Right cardiac atrium (tissue), 5 donors: ENCODE results near the gene NIPAL4. TPM values are rescaled to one million over a fixed set of nuclear protein-coding genes. Genes with fewer than 3 reads are reported as not detected.
A peak's percentile ranks its signal among the peaks of the same experiment; 100 is the strongest.
"Not testable (repeated sequence)": the region's sequence is repeated elsewhere in the genome, so short reads cannot be mapped to it uniquely, and the experiment has no call there.

Experiments
- ATAC-seq, 2 donors: fragments of 200-7000 bp; cut with Tn5 transposase; one replicate each; pipeline versions ENCODE4 v1.8.0 to v1.9.1; 2020; ENCODE audit warnings: moderate library complexity in 2 of 2, mild to moderate bottlenecking in 1 of 2
- DNase-seq, 3 donors: peaks; one replicate each; pipeline ENCODE4 v3.0.0-alpha.2; 2020
- H3K27ac ChIP-seq: one replicate; pipeline ENCODE4 v1.5.1; 2013; ENCODE audit warnings: mild to moderate bottlenecking, low read length, control low read depth, moderate library complexity
- H3K27me3 ChIP-seq: one replicate; pipeline ENCODE4 v1.6.1; 2013; ENCODE audit not compliant: control insufficient read depth, insufficient read depth
- H3K4me1 ChIP-seq: one replicate; pipeline ENCODE4 v1.6.1; 2013; ENCODE audit warnings: low read length; ENCODE audit not compliant: control insufficient read depth, insufficient read depth
- H3K4me3 ChIP-seq: one replicate; pipeline ENCODE4 v1.5.1; 2013; ENCODE audit warnings: low read length, control low read depth
- H3K9me3 ChIP-seq: one replicate; pipeline ENCODE4 v1.6.1; 2013; ENCODE audit warnings: low read length; ENCODE audit not compliant: control insufficient read depth
- whole genome bisulfite sequencing: extraction: QIAGEN DNeasy Blood & Tissue Kit; methylation state at CpG from one replicate; pipeline ENCODE4 v1.1.7; 2013; 5-methylcytosine and 5-hydroxymethylcytosine counted together
- intact Hi-C, 4 donors: fragments of 100-400 bp; cut with DNase I; formaldehyde crosslinking; loops; one replicate each; pipeline versions ENCODE4 v1.11.0 to v1.14.0; 2022 to 2023
- polyA plus RNA-seq: library from polyadenylated mRNA; stranded (reverse); fragments of 200-250 nt; gene quantifications from one replicate; pipeline ENCODE4 v1.2.3, GENCODE V29; 2013
- total RNA-seq, 4 donors: library from RNA; stranded (reverse); fragmentation: NEBNext Ultra II Directional; extraction: Animal tissue kit (Norgen Biotek cat#: 25700); gene quantifications; one replicate each; pipeline ENCODE4 v1.2.1, GENCODE V29; 2021
- donor health status: healthy with polysubstance abuse.
- donor health status: DM: no; HTN: yes; CAD: no.
- donor health status: DM: no; HTN: no; CAD: no.
- donor health status: DM: no; HTN: yes; CAD: no; lungs with severe emphysema.
- donor health status: DM: yes; HTN: yes; CAD: no.

The NIPAL4 gene
- total and polyA plus RNA-seq, 5 donors, result 0.16 to 1.0 (median 0.24) TPM

GRCh38 chr5:157476702-157477408 is 16.8 kb downstream of the NIPAL4 start:
- Histone ChIP-seq H3K4me3 (no peak overlapping the region), H3K27ac (no peak overlapping the region), H3K4me1 (peaks cover 7% of the 10 kb centered on the region), H3K27me3 (no peaks in the 10 kb centered on the region), H3K9me3 (no peaks in the 10 kb centered on the region)
- DNase-seq, result no peak
- intact Hi-C loops, result loop anchor here (10.0 kb wide), 3 partner anchors 112 to 152 kb away; no protein-coding TSS in a partner anchor
- ATAC-seq, result peak; percentile 25 to 60
- 61% methylated on average over 7 of the region's 7 CpGs for WGBS

- no peaks in the 10 kb centered on the region for H3K9me3 ChIP-seq
- intact Hi-C loops, result loop anchor here (10.0 kb wide), 3 partner anchors 113 to 153 kb away; no protein-coding TSS in a partner anchor
- 44% methylated on average over 5 of the region's 5 CpGs for WGBS
- H3K4me1 ChIP-seq, result peaks cover 7% of the 10 kb centered on the region
- no peaks in the 10 kb centered on the region for H3K27me3 ChIP-seq
- DNase-seq (no peak), ATAC-seq (no peak)
- H3K27ac ChIP-seq, result no peak overlapping the region
- H3K4me3 ChIP-seq, result no peak overlapping the region
Measured at GRCh38 chr5:157477814-157478494, 17.9 kb downstream of the NIPAL4 start.

GRCh38 chr5:157478726-157479125 is 18.7 kb downstream of the NIPAL4 start:
- H3K9me3 ChIP-seq, result no peaks in the 10 kb centered on the region
- DNase-seq (no peak), ATAC-seq (no peak)
- intact Hi-C loops, result loop anchor here (10.0 kb wide), 3 partner anchors 114 to 154 kb away; no protein-coding TSS in a partner anchor
- H3K4me3 ChIP-seq, result no peak overlapping the region
- H3K27me3 ChIP-seq, result no peaks in the 10 kb centered on the region
- WGBS, result 90% methylated on average over 2 of the region's 2 CpGs
- no peak overlapping the region for H3K27ac ChIP-seq
- H3K4me1 ChIP-seq, result peaks cover 4% of the 10 kb centered on the region

GRCh38 chr5:157479166-157479565 is 19.2 kb downstream of the NIPAL4 start:
- DNase-seq (no peak), ATAC-seq (peak in 1 of 2 donors; percentile 21)
- H3K9me3 ChIP-seq, result no peaks in the 10 kb centered on the region
- H3K27ac ChIP-seq, result no peak overlapping the region
- intact Hi-C loops, result loop anchor here (10.0 kb wide), 3 partner anchors 114 to 154 kb away; no protein-coding TSS in a partner anchor
- WGBS, result 90% methylated on average over 4 of the region's 4 CpGs
- H3K4me1 ChIP-seq, result peaks cover 1% of the 10 kb centered on the region
- no peak overlapping the region for H3K4me3 ChIP-seq
- H3K27me3 ChIP-seq, result no peaks in the 10 kb centered on the region

- Histone ChIP-seq H3K4me1 (peaks cover 8% of the 10 kb centered on the region), H3K4me3 (no peak overlapping the region)
Measured at GRCh38 chr5:157479612-157480510, 19.8 kb downstream of the NIPAL4 start.

GRCh38 chr5:157481265-157481664 is 21.3 kb downstream of the NIPAL4 start:
- intact Hi-C loops, result no loop called here
- WGBS, result 81% methylated on average over 4 of the region's 4 CpGs
- Histone ChIP-seq H3K9me3 (no peaks in the 10 kb centered on the region), H3K27me3 (no peaks in the 10 kb centered on the region), H3K4me3 (no peak overlapping the region), H3K4me1 (peaks cover 14% of the 10 kb centered on the region), H3K27ac (no peak overlapping the region)
- ATAC-seq (no peak), DNase-seq (no peak)

More at GRCh38 chr5:157479612-157480510, 19.8 kb downstream of the NIPAL4 start:
- H3K27ac ChIP-seq, result no peak overlapping the region
- DNase-seq, result peak in 1 of 3 donors; percentile 53
- peak in 1 of 2 donors; percentile 38 for ATAC-seq
- no peaks in the 10 kb centered on the region for H3K27me3 ChIP-seq
- WGBS, result 73% methylated on average over 15 of the region's 15 CpGs
- intact Hi-C loops, result loop anchor here (10.0 kb wide), 3 partner anchors 115 to 155 kb away; no protein-coding TSS in a partner anchor
- no peaks in the 10 kb centered on the region for H3K9me3 ChIP-seq

- ATAC-seq, result no peak
- no peaks in the 10 kb centered on the region for H3K9me3 ChIP-seq
- intact Hi-C loops, result no loop called here
- H3K4me3 ChIP-seq, result no peak overlapping the region
- H3K27ac ChIP-seq, result no peak overlapping the region
- DNase-seq, result no peak
- peaks cover 14% of the 10 kb centered on the region for H3K4me1 ChIP-seq
- no peaks in the 10 kb centered on the region for H3K27me3 ChIP-seq
- 96% methylated on average over 7 of the region's 7 CpGs for WGBS
Measured at GRCh38 chr5:157481666-157482065, 21.7 kb downstream of the NIPAL4 start.

GRCh38 chr5:157482702-157483101 is 22.7 kb downstream of the NIPAL4 start:
- ATAC-seq, H3K27me3 ChIP-seq, intact Hi-C loops, DNase-seq, H3K27ac ChIP-seq, H3K4me3 ChIP-seq, H3K9me3 ChIP-seq: not testable (repeated sequence)
- H3K4me1 ChIP-seq, result peaks cover 14% of the 10 kb centered on the region
- WGBS, result 97% methylated on average over 2 of the region's 2 CpGs

- no peak overlapping the region for H3K27ac ChIP-seq
Measured at GRCh38 chr5:157484768-157485167, 24.8 kb downstream of the NIPAL4 start.

GRCh38 chr5:157485340-157485739 is 25.3 kb downstream of the NIPAL4 start:
- H3K4me1 ChIP-seq, result peaks cover 14% of the 10 kb centered on the region
- no peak overlapping the region for H3K4me3 ChIP-seq
- H3K27me3 ChIP-seq, result no peaks in the 10 kb centered on the region
- DNase-seq (no peak), ATAC-seq (no peak)
- intact Hi-C loops, result no loop called here
- no peak overlapping the region for H3K27ac ChIP-seq
- H3K9me3 ChIP-seq, result no peaks in the 10 kb centered on the region
- WGBS, result 80% methylated on average over 2 of the region's 2 CpGs

More at GRCh38 chr5:157484768-157485167, 24.8 kb downstream of the NIPAL4 start:
- ATAC-seq (peak; percentile 62 to 73), DNase-seq (peak; percentile 66 to 85 (median 73))
- 43% methylated on average over 5 of the region's 5 CpGs for WGBS
- no peak overlapping the region for H3K4me3 ChIP-seq
- H3K27me3 ChIP-seq, result no peaks in the 10 kb centered on the region
- peaks cover 14% of the 10 kb centered on the region for H3K4me1 ChIP-seq
- no peaks in the 10 kb centered on the region for H3K9me3 ChIP-seq
- intact Hi-C loops, result no loop called here
